Inferior parietal cortex (tissue), 1 donor: ENCODE measurements around the gene KANSL2.
"Not testable (repeated sequence)": the region's sequence is repeated elsewhere in the genome, so short reads cannot be mapped to it uniquely, and the experiment has no call there.

ENCODE experiments used
- DNase-seq: peaks from one replicate; pipeline ENCODE4 v3.0.0-alpha.2; 2016; ENCODE audit errors: extremely low spot score

The KANSL2 gene

DNA sequence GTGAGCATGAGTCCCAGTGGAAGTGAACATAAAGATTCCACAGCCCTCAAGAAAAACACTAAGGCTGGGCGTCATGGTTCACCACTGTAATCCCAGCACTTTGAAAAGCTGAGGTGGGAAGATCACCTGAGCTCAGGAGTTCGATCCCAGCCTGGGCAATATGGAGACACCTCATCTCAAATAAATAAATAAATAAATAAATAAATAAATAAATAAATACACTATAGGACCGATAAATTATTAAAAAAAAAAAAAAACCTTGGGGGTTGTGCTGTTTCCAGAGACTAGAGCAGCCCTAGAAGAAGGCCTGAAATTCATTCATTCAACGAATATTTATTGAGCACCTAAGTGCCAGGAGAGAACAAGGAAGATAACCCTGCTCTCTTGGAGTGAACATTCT is 1.5 kb upstream of the KANSL2 start:
- DNase-seq, result no peak

DNA sequence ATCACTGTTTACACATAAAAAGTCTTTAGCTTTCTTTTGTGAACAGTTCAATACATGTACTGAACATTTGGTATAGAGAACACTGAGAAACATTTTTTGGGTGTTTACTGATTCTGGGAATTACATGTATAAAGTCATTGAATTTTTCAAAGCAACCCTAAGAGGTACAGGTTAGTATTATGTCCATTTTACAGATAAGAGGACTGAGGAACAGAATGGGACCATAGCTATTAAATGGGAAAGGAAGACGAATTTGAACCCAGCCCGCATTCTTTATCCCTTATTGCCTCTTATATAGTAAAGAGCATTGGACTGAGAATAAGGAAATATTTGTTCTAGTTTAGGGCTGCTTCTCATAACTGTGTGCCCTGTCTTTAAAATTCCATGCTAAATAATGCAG is 889 bp upstream of the KANSL2 start:
- no peak for DNase-seq

DNA sequence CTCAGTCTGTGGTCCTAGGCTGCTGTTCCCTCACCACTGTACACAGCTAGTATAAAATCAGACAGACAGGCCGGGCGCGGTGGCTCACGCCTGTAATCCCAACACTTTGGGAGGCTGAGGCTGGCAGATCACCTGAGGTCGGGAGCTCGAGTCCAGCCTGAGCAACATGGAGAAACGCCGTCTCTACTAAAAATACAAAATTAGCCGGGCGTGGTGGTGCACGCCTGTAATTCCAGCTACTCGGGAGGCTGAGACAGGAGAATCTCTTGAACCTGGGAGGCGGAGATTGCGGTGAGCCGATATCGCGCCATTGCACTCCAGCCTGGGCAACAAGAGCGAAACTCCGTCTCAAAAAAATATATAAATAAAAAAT is 481 bp upstream of the KANSL2 start:
- not testable (repeated sequence) for DNase-seq

DNA sequence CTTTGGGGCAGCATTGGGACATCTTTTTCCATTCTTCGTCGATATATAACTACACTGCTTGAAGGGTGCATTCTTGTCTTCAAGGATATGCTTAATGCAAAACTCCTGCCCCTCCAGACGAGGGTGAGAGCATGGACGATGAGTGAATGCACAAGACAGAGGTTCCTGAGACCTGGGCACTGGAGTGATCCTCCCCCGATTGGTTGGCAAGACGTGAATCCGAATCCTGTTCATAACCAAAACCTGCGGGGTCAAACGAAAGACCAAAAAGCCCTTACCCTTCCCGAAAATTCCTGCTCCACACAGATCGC is 684 bp downstream of the KANSL2 start:
- no peak for DNase-seq

DNA sequence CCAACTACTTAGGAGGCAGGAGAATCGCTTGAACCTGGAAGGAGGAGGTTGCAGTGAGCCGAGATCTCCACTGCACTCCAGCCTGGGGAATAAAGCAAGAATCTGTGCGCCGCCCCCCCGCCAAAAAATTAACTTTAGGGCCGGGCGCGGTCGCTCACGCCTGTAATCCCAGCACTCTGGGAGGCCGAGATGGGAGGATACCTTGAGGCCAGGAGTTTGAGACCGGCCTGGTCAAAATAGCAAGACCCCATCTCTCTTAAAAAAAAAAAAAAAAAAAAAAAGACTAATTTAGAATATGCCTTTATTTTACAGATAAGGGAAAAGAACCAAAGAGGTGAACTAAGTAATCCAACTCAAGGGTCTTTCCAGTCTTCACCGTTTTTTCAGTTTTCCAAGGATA is 1.2 kb downstream of the KANSL2 start:
- DNase-seq, result no peak

DNA sequence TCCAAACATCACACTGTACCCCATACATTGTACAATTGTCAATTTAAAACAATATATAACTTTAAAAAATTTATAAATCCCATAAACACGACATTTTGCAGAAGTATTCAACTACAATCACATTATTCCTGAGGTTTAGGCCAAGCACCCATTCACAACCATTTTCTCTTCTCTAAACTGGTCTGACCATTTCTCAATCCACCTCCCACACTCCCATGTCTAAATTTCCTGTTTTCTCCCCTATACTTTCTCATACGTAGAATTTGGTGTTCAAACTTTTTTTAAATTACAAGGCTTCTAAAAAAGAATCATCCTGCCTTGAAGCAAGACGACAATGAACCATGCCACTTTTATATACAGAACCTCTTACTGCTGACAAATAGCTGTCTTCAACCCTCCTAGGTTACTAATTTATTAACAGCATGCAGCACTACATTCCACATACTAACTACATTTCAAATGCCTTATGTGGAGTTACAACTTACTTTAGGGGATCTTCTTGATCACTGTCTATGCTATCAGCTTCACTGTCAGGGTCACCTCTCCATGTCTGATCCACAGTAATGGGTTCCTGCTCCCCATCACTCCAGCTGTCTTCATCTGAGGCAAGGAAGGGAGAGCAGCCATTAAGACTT is 3.4 kb downstream of the KANSL2 start:
- no peak for DNase-seq

DNA sequence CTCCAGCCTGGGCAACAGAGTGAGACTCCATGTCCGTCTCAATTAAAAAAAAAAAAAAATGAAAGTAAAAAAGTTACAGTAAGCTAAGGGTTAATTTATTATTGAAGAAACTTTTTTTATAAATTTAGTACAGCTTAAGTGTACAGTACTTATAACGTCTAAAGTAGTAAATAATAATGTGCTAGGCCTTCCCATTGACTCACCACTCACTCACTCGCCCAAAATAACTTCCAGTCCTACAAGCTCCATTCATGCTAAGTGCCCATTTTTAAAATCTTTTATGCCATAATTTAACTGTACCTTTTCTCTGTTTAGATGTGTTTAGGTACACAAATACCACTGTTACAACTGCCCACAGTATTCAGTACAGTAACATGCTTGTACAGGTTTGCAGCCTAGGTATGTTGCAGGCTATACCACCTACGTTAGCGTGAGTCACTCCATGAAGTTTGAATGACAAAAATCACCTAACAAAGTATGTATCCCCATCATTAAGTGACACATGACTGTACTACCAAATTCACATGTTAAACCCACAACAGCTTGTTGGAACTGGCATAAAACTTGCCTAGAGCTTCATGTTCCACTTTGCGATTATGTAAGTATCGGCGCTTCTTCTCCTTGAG is 10.7 kb downstream of the KANSL2 start:
- DNase-seq, result no peak

DNA sequence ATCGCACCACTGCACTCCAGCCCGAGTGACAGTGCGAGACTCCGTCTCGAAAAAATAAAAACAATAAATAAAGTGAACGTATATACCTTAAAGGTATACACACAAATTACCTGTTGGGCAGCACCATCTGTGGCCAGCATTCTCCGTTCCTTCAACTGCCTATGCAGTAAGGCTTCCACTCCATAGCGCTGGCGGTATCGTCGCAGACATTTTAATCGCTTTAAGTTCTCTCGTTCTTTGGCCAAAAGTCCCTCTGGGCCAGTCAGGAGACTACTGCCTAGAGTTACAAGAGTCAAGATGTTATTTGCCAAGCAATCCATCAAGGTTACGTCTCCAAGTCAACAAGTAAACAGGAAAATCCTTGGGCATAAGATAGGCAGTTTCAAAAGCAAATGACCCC is 13.0 kb downstream of the KANSL2 start:
- DNase-seq, result no peak

DNA sequence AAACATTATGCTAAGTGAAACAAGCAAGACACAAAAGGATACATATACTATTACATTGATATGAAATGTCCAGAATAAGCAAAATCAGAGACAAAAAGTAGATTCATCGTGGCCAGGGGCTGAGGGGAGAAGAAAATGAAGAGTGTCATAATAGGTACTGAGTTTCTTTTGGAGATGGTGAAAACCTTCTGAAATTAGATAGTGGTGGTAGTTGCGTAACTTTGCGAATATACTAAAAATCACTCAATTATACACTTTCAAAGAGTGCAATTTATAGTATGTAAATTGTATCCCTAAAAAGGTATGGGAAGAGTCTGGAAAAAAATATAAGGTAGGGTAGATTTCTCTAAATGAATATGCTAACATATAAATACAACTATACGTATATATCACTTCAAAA is 22.2 kb downstream of the KANSL2 start:
- no peak for DNase-seq

DNA sequence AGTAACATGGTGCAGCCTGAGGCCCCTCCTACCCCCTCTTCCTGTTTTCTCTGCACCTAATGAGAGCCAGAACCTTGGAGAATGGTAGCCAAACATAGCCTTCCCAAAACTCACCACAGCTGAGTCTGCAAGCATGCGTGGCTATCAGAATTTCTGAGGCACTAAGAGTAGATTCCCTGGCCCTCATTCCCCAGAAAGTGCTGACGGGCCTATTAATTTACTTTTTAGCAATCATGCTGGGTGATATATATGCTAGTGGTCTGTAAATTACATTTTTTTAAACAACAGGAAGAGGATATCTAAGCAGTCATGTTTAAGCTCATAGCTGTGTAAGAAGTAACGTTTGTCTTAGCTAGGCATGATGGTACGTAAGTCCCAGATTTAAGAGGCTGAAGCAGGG is 30.4 kb downstream of the KANSL2 start:
- no peak for DNase-seq

DNA sequence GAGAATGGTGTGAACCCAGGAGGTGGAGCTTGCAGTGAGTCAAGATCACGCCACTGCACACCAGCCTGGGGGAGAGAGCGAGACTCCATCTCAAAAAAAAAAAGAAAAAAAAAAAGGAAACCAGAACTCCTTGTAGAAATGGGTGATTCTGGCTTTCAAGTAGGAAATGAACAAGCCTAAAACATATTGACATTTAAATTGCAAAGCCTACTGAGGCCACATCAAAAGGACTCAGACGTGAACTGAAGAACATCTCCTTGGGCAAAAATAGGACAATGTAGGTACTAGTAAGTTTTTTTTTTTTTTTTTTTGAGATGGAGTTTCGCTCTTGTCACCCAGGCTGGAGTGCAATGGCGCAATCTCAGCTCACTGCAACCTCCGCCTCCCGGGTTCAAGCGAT is 36.7 kb downstream of the KANSL2 start:
- DNase-seq, result not testable (repeated sequence)

DNA sequence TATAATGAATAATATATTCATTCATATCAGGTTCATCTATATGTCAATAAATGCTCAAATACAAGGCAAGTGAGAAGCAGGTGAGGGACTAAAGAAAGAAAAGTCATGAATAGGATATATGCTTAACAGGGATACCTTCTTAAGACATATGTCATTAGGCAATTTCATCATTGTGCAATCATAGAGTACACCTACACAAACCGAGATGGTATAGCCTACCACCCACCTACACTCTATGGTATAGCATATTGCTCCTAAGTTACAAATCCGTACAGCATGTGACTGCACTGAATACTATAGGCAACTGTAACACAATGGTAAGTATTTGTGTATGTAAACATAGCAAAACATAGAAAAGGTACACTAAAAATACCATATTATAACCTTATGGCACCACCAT is 39.0 kb downstream of the KANSL2 start:
- DNase-seq, result no peak

DNA sequence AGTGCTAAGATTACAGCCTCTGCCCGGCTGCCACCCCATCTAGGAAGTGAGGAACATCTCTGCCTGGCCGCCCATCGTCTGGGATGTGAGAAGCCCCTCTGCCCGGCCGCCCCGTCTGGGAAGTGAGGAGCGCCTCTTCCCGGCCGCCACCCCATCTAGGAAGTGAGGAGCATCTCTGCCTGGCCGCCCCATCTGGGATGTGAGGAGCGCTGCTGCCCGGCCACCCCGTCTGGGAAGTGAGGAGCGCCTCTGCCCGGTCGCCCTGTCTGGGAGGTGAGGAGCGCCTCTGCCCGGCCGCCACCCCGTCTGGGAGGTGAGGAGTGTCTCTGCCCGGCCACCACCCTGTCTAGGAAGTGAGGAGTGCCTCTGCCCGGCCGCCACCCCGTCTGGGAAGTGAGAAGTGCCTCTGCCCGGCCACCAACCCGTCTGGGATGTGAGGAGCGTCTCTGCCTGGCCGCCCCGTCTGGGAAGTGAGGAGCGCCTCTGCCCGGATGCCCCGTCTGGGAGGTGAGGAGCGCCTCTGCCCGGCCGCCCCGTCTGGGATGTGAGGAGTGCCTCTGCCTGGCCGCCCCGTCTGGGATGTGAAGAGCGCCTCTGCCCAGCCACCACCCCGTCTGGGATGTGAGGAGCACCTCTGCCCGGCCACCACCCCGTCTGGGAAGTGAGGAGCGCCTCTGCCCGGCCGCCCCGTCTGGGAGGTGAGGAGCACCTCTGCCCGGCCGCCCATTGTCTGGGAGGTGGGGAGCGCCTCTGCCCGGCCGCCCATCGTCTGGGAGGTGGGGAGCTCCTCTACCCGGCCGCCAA is 40.1 kb downstream of the KANSL2 start:
- not testable (repeated sequence) for DNase-seq

DNA sequence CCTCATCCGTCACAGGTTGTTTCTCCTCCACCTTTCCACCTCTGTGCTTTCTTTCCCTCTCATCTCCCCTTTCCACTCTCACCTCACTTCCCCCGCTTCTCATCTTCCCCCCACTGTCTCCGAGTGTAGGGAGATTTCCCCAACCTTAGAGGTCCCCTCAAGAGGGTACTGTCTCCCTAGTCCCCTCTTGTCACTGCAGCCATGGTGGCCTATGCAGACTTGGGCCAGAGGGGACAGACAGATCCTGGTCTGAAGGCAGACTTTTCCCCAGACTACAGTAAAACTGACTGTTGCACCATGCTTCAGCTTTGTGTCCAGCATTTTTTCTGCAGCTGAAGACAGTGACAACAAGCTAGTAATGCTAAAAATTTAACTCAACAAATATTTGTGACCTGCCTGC is 41.2 kb downstream of the KANSL2 start:
- DNase-seq, result no peak

DNA sequence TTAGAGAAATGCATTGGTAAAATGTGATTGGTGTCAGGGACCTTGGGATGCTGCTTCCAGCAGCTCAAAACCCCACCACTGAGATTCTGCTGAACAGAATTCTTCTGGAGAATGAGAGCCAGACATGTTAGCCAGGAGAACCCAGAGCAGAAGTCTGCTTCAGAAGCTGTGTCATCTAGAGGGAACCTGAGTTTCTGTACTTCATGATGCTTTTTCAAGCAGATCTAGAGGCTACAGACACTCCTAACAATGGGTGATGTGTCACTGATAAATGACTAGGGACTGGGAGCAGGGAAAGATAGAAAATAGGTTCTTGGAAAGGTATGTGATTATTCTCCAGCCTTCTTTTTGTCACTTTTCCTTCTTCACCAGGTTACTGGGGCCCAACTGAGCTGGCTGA is 41.6 kb downstream of the KANSL2 start:
- DNase-seq, result no peak

DNA sequence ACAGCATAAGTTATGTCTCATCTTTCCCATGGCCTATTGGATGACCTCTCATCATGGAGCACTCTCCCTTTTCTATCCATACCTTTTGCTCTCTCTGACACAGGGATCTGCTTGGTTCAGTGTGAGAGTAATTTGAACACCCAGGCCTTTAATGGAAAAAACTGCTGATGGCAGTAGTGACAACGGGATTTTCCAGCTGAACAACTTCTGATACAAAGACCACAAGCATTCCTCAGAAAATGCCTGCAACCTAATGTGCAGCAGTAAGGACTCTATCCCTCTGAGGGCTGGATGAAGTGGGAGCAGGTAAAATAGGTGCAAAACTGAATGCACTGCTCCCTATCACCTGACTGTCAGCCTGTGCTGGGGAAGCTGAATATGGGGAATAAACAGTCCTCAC is 51.0 kb downstream of the KANSL2 start:
- DNase-seq, result no peak

DNA sequence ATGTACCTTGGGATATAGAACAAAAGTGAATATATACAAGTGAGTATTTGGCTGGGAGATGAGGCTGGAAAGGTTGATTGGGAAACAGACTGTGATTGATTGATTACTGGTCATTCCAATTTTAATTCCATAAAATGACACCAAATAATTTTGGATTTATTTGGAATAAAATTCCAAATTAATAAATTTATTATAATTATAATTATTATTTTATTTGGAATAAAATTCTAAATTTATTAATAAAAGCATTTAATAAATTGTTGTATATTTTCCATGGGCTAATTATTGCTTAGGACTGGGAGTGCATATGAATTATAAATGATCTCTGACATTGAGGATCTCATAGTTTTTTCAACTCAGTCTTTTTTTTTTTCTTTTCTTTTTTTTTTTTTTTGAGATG is 51.7 kb downstream of the KANSL2 start:
- DNase-seq, result no peak

DNA sequence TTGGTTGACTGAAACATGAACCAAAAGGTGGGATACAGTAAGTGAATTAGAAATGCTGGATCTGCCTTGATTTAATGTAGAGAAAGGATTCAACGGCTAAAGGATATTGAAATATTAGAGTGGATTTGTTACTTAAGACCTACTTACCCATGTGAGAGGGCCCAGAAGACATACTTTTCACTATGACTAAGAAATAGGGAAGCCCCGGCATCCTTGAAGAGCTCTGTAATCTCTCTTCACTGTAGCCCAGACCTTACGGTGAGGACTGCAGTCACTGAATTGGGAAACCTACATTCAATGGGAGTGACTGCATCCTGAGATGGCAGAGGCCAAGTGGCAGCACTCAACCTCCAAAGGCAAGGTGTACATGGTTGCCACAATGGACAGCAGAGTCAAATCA is 52.5 kb downstream of the KANSL2 start:
- no peak for DNase-seq

DNA sequence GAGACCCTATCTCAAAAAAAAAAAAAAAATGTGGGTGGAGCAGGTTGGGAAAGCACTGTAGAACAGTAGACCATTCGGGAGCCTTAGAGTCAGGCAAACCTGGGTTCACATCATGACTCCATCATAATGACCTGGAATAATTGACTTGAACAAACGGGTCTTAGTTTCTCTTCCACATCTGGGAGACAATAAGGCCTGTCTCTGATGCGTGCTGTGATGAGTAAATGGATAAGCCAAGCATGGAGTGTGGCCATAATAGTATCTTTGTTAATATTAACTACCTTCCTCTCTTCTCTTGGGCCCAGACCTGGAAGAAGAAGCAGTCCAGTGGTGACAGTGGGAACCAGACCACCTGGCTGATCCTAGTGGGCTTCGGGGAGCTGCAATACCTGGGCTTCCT is 54.5 kb downstream of the KANSL2 start:
- DNase-seq, result no peak

DNA sequence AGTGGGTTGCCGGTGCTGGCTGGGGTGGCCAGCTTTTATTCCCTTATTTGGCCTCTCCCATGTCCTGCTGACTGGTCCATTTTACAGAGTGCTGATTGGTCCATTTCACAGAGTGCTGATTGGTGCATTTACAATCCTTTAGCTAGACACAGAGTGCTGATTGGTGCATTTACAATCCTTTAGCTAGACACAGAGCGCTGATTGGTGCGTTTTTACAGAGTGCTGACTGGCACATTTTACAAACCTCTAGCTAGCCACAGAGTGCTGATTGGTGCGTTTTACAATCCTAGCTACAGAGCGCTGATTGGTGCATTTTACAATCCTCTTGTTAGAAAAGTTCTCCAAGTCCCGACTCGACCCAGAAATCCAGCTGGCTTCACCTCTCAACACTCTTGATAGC is 59.0 kb downstream of the KANSL2 start:
- DNase-seq, result not testable (repeated sequence)

DNA sequence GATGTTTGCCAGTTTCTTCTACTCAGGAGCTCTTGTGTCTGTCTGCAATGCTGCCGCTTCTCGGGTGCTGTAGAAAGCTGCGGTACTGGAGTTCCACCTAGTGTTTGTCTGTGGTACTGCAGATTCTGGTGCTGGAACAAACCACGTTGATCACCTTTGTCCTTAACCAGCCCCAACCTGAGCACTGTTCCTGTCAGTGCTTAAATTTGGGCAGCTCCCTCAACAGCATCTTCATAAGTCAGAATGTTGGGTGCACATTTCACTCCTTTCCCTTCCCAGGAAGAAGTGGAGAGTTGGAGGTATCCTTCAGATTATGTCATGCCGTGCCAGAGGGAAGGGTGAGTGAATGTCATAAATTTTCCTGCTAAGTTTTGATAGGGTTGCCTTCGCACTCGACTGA is 63.5 kb downstream of the KANSL2 start:
- peak; percentile 90 for DNase-seq

DNA sequence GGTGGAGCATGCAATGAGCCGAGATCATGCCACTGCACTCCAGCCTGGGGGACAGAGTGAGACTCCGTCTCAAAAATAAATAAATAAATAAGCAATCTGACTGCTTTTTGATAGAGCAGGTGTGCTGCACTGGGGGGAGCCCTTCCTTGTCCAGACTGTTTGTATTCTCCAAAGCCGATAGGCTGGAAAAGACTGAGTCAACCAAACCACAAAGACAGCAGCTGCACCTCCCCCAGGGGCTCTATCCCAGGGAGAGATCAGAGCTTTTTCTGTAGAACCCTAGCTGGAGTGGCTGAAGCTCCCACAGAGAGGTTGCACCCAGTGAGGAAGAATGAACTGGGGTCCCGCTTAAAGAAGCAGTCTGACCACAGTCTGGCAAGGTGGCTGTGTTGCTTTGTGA is 66.4 kb downstream of the KANSL2 start:
- DNase-seq, result no peak

DNA sequence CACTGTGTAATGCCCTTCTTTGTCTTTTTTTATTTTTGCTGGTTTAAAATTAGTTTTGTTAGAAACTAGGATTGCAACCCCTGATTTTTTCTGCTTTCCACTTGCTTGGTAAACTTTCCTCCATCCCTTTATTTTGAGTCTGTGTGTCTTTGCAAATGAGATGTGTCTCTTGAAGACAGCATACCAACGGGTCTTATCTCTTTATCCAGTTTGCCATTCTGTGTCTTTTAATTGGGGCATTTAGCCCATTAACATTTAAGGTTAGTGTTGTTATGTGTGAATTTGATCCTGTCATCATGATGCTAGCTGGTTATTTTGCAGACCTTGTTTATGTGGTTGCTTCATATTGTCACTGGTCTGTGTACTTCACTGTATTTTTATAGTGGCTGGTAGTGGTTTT is 68.7 kb downstream of the KANSL2 start:
- DNase-seq, result no peak
